Activated CD8-positive, alpha-beta memory T cell treated with anti-CD3 and anti-CD28 coated beads for 36 hours (primary cell): ENCODE measurements around the gene DDHD1. TPM values are rescaled to one million over a fixed set of nuclear protein-coding genes. Genes with fewer than 3 reads are reported as not detected.

Experiments used
- CTCF ChIA-PET: fragments of 350-600 bp; sonication (Branson Sonifier 250); formaldehyde crosslinking; loops from one replicate; lab custom pipeline; 2021; ENCODE audit warnings: antibody characterized with exemption; lab: Charles Lee
- POLR2A ChIA-PET: fragments of 350-600 bp; sonication (Branson Sonifier 250); formaldehyde crosslinking; loops from one replicate; lab custom pipeline; 2021; ENCODE audit warnings: antibody characterized with exemption; lab: Charles Lee
- total RNA-seq, 2 experiments: library from RNA; stranded (reverse); gene quantifications; one replicate each; pipeline ENCODE4 v1.2.3, GENCODE V29; 2021

DDHD1 gene
- total RNA-seq, 2 experiments from 2014 or later, result 48.6 to 49.3 TPM

DNA sequence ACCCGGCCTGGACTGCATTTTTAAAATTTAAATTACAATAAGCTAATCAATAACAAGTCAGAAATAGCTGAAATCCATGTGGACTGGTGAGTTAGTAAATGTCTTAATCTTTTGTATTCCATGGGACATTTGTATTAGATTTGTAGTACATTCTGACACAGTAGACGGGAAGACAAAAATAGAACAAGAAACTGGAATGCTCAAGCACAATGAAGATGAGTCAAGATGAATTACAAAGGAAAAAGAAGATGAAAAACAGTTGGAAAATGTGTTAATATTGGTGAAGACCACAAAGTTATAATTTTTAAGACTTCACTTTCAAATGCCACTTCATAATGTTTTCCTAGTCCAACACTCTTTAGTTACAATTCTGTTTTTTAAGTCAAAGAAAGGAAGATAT, 104.5 kb downstream of the DDHD1 start:
- POLR2A ChIA-PET, result no interaction called here
- CTCF ChIA-PET, result interaction anchor here (0.6 kb wide), 1 partner anchor 180 kb away, joined by 3 read pairs; no protein-coding TSS in a partner anchor

DNA sequence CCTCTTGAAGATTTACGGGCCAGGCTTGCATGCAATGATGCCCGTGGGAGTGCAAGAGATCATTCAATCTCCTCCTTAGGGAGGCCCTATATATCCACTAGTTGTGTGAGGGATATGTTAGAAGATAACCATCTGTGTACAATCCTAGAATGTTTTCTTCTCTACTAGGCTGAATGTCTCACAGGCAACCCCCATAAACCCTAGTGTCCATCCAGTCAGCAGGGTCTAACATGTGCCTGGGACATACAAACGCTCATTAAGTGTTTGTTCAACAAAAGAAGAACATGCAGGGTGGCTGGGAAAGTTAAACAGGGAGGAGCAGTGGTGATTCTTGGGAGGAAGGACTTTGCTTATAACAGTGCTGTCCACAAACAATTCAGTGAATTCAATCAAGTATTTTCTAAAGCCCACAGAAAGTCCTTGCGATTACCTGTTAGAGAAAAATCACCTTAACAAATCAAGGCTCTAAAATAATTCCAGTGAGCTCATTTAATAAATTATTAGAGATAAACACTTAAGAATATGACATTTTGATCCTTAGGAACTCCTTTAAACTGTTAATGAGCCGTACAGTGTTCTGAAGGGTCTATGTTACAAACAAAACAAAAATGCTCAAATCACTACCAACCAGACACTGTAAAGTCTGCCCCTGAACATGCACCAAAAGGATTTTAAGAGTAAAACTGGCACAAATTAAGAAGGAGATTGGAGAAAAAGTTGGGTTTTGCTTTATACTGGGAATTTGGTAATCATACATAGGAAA, 105.6 kb downstream of the DDHD1 start:
- ChIA-PET CTCF (no interaction called here), POLR2A (no interaction called here)

DNA sequence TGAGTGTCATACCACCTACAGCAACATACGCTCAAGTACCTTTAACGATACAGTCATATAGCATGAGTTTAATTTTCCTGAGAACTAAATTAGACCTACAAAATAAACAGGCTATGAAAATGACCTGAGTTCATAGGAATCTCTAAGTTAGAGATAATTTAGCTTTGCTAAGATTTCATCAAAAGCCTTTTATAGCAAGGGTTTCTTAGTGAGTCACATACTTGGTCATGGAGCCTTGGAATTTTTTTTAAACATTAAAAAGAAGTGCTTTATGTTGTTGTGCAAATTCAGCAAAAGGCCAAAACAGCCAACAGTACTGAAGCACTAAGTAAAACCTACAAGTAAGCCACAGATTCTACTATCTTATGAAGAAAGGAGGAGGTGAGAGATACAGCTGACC, 108.6 kb downstream of the DDHD1 start:
- CTCF ChIA-PET, result no interaction called here
- POLR2A ChIA-PET, result no interaction called here

DNA sequence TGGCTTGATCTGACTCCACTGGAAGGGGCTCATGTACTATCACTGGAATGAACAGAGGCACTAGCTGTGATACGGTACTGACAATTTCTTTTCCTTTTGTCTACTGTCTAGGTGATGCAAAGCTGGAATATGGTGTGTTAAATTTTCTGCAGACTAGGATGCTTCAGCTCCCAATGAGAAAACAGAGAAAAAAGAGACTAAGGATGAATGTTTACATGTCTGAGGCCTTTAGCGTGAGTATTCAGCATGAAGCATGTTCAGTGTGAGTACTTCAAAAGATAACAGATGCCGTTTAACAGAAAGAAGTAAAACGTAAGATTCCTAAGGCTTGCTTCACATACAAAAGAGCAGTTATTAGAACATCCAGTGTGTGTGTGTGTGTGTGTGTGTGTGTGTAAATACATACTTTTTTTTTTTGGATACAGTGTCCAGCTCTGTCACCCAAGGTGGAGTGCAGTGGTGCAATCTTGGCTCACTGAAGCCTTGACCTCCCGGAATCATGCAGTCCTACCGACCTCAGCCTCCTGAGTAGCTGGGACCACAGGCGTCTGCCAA, 110.0 kb downstream of the DDHD1 start:
- CTCF ChIA-PET, result interaction anchor here (0.5 kb wide), 1 partner anchor 40 kb away, joined by 4 read pairs; no protein-coding TSS in a partner anchor
- POLR2A ChIA-PET, result no interaction called here

DNA sequence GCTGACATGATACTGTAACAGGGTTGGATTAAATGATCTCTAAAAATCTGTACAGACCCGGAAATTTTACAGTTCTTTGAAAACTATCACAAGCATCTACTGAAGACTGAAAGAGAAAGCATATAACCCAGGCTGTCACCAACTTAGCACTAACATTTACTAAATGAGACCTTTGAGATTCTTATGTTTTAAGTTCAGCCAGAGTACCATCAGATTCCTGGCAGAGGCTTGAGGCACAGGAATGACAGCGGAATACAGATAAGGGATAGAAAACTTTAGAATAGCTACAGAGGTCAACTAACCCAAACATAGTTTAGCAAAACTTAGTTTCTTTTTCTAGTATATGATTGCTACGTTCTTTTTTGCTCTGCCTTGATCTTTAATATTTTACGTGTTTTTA, 110.6 kb downstream of the DDHD1 start:
- ChIA-PET POLR2A (no interaction called here), CTCF (no interaction called here)

- CTCF ChIA-PET, result no interaction called here
- POLR2A ChIA-PET, result no interaction called here
Observed at GRCh38 chr14:53041067-53041466, 112.1 kb downstream of the DDHD1 start.

DNA sequence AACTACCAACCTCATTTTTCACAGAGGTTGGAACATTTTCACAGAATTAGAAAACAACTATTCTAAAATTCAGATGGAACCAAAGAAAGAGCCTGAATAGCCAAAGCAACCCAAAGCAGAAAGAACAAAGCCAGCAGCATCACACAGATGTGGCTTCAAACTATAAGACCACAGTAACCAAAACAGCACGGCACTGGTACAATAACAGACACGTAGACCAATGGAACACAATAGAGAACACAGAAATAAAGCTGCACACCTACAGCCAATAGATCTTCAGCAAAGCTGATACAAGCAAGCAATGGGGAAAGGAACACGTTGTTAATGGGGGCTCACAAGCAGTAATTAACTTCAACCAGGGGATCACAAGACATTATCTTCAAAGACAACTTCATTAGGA, 114.5 kb downstream of the DDHD1 start:
- CTCF ChIA-PET, result no interaction called here
- POLR2A ChIA-PET, result no interaction called here

DNA sequence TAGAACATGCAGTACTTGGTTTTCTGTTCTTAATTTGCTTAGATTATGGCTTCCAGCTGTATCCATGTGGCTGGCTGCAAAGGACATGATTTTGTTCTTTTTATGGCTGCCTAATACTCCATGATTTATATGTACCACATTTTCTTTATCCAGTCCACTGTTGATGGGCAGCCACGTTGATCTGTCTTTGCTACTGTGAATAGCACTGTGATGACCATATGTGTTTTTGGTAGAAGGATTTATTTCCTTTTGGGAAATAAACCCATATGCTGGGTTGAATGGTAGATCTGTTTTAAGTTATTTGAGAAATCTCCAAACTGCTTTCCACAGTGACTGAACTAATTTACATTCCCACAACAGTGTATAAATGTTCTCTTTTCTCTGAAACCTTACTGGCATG, 116.1 kb downstream of the DDHD1 start:
- ChIA-PET POLR2A (no interaction called here), CTCF (no interaction called here)

DNA sequence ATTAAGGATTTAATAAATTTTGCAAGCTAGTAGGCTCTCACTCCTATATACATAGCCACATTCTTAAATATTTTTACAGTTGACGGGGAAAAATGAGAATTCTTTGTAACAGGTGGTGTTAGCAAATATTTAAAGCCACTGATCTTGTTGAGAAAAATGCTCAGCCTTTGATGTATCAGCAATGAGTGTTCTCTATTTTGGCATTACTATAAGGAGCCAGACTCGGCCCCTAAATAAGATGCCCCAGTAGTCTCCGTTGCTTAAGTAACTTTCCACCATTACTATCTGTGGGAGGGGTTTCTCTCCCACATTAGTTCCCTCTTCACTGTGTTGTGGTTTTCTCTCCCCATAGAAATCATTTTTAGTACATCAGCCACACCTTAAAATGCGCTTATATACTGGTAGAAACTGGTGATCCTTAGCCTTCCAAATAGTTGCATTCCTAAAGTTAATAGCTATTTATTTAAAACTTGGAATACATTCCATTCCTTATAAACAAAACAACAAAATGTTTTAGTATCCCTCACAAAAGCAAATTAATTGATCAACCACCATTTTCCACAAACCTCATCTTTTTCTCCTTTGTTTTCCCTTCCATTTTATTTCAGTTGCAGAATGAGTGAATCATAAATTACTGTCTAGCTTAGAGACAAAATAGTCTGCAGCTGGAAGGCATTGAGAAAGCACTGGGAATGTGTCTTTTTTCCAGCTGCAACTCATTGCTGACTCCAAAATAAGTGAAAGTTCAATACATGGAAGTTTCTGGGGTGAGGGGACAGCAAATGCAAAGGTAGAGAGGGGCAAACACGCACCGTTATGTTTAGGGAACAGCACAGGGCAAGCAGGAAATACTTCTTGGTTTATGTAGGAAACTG, 117.5 kb downstream of the DDHD1 start:
- CTCF ChIA-PET, result interaction anchor here (0.6 kb wide), 1 partner anchor 380 kb away, joined by 3 read pairs; no protein-coding TSS in a partner anchor

DNA sequence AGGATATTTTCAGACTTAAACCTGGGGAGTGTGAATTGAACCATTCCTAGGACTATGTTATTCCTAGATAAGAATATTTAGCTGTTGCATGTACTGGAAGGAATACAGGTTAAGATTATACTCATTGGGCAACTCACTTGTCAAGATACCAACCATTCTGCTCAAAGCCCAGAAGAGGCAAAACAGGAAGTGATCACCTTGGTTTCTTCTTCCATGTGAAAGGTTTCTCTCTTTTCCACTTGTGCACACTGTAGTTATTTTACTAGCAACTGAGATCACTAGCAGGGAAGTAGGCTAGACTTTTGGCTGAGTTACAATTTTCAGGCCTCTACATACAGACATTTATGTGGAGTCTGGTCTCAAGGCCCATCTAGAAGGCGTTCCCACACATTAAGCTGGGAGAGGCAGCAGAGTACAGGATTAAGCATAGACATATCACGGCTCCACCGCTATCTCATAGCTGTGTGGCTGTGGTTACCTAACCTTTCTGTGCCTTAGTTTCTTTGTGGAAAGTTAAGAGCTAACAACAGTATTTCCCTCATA, 118.4 kb downstream of the DDHD1 start:
- CTCF ChIA-PET, result no interaction called here

More for the DNA sequence above, 117.5 kb downstream of the DDHD1 start:
- POLR2A ChIA-PET, result no interaction called here

DNA sequence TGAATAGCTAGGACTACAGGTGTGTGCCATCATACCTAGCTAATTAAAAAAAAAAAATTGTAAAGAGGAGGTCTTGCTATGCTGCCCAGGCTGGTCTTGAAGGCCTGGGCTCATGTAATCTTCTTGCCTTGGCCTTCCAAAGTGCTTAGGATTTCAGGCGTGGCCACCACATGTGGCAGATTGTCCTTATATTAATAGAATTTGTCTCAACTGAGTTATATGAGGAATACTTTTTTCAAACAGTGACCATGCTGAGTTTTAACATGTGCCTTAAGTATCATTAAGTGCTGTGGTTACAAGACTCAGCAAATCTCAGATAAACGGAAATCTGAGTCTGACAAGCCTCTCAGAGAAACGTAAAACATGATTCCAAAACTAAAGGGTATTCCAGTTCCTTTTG, 119.1 kb downstream of the DDHD1 start:
- POLR2A ChIA-PET, result no interaction called here

More for the DNA sequence above, 118.4 kb downstream of the DDHD1 start:
- POLR2A ChIA-PET, result no interaction called here

DNA sequence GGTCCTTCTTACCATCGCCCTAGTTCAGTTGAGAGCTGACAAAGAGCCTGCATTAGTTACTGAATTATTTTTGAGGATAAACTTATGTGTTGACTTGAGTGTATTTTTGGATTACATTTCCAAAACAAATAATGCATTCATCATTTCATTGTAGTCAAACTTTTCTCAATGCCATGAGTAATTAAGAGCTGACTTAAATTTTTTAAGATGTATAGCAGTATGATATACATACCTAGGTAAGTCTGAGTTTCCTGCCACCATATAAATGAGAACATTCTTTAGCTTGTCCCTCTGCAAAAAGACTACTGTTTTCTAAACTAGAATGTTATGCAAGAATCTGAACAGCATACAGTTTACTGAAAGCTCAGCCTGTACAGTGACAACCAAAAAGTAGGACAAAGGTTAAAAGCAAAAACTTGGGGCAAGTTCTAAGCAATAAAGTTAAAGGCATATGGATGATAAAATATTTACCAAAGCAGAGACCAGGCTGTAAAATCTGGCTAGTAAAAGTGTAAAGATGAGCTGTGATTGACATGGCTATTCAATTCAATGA, 120.2 kb downstream of the DDHD1 start:
- ChIA-PET POLR2A (no interaction called here), CTCF (no interaction called here)

More for the DNA sequence above, 119.1 kb downstream of the DDHD1 start:
- CTCF ChIA-PET, result no interaction called here

GRCh38 chr14:53032161-53032803, 120.8 kb downstream of the DDHD1 start:
- POLR2A ChIA-PET, result no interaction called here
- CTCF ChIA-PET, result no interaction called here

GRCh38 chr14:53027562-53027961, 125.6 kb downstream of the DDHD1 start:
- ChIA-PET CTCF (no interaction called here), POLR2A (no interaction called here)

DNA sequence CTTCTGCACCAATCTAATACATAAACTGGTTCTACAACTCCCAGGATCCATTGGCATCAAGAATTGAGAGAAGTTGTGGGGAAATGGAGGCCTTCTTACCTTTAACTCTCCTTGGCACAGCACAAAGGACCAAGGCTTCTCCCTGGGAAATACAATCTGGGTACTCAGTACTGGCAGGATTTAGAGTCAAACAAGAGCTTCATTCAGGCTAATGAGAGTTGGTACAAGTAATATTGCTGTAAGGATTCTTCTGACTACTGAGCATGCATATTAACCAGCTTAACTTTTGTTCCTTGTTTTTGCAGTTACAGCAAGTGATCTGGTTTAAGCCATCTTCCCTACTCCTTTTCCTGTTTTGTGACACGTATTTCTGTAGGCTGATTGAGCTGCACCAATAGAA, 126.1 kb downstream of the DDHD1 start:
- CTCF ChIA-PET, result no interaction called here
- POLR2A ChIA-PET, result no interaction called here

- POLR2A ChIA-PET, result no interaction called here
- CTCF ChIA-PET, result no interaction called here
Observed at GRCh38 chr14:53023325-53023724, 129.8 kb downstream of the DDHD1 start.

DNA sequence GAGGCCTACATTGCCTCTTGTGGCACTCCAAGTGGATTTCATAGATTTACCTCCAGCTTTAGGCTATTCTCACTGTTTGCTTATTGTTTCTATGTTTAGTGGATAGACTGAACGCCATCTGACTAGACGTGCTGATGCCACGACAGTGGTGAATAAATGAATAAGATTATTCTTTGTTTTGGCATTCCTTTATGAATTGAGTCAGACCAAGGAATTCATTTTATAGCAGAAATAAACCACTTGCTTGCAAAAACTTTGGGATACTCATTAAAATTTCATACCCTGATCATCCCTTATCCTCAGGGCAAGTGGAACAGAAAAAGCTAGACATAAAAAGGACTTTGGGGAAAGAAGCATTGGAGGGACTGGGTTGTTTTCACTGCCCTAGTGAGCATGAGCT, 130.5 kb downstream of the DDHD1 start:
- ChIA-PET POLR2A (no interaction called here), CTCF (no interaction called here)

- CTCF ChIA-PET, result no interaction called here
- POLR2A ChIA-PET, result no interaction called here
Observed at GRCh38 chr14:53020193-53020932, 132.8 kb downstream of the DDHD1 start.

DNA sequence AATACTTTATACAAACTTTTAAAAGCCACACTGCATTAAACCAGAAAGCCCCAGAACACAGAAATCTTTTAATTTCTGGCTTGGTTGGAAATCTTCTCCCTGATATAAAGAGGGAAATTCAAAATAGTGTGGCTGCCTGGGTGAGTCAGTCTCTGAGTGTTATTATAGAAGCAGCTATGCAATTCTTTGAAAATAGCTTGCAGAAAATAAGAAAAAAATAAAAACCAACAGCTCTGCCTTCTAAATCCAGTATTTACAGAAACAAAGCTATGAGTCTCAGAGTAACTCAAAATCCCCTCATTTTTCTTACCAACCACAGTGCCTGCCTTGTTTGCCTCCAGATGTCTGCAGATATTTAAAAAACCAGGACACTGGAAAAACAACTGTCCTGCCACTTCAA, 133.7 kb downstream of the DDHD1 start:
- POLR2A ChIA-PET, result no interaction called here
- CTCF ChIA-PET, result no interaction called here
